ENCODE data around the gene LHFPL3.

LHFPL3 gene

GRCh38 chr7:104367926-104368325, 39.5 kb downstream of the LHFPL3 start:
- in situ Hi-C loops (cut with HindIII; ENCODE audit: low sequenced_read_pairs), result no loop called here

DNA sequence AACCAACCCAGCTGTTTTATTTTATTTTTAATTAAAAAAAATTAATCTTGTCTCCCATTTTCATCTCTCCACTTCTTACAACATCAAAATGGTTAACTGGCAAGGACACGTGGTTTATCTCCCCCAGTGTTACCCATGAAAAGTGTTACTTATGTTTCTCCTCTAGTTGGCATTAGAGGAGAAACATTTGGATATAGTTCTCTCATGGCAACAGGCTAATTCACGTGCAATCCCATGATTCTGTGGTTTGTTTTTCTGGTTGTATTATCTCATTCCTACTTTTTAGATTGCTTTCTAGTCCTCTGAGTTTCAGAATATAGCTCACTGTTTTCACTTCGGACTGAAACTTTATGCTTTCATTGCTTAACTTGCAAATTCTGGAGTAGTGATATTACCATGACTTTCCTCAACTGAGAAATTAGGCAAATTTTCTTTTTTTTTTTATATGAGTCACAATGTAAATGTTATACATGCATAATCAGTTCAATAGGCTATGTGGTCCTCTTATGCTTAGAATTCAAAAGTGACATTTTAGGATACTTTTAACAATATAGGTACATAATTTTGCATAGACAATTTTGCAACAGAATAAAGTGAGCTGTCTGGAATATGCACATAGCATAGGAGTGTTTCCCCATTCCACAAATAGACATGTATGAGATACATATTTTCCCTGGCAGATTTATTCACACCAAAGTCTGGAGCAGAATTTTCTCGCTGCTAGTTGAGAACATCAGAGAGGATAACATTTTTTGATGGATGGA, 43.0 kb downstream of the LHFPL3 start:
- in situ Hi-C loops (cut with HindIII; ENCODE audit: low sequenced_read_pairs), result no loop called here

DNA sequence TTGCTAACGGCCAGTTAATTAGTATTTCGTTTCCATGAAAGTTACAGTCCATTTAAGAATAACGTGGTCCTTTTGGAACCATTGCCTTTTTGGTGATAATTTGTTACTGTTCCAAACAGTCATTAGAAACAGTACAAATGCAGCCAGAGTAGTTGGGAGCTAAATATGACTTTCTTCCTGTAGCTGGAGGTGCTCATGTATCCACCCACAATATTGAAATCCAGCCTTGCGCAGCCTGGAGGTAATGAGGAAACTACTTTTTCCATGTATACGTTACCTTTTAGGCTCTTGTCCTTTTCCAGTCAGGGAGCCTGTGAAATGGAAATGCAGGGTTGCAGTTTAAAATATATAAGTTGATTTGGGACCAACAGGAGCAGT, 43.6 kb downstream of the LHFPL3 start:
- in situ Hi-C loops (cut with HindIII; ENCODE audit: low sequenced_read_pairs), result no loop called here

GRCh38 chr7:104382616-104383015, 54.2 kb downstream of the LHFPL3 start:
- in situ Hi-C loops (cut with HindIII; ENCODE audit: low sequenced_read_pairs), result no loop called here

- in situ Hi-C loops (cut with HindIII; ENCODE audit: low sequenced_read_pairs), result no loop called here
Observed at GRCh38 chr7:104386943-104387342, 58.5 kb downstream of the LHFPL3 start.

DNA sequence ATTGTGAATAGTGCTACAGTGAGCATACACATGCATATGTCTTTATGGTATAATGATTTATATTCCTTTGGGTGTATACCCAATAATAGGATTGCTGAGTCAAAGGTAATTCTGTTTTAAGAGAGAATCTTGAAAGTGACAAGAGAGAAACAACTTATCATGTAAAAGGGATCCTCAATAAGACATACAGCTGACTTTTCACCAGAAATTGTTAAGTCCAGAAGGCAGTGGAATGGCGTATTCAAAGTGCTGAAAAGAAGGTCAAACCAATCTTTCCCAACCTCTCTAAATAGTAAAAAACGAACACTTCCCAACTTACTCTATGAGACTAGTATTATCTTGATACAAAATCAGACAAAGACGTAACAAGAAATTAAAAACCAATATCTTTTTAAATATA, 59.8 kb downstream of the LHFPL3 start:
- in situ Hi-C loops (cut with HindIII; ENCODE audit: low sequenced_read_pairs), result no loop called here

DNA sequence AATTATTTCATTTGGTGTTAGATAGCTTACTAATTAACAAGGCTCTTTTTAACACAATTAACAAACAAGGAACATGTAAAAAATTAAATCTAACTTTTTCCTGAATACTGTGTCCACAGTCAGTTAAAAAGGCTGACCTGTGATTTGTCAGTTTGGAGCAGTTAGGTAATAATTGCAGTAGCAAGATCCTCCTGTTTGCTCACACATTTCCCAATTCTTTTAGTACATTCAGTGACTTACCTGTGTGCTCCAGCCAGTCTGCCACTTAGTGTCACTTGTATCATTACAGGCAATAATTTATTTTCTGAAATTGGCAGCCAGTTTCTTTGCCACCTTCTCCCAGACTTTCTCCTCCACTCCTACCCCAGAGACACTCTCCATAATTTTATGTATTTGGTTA, 66.8 kb downstream of the LHFPL3 start:
- in situ Hi-C loops (cut with HindIII; ENCODE audit: low sequenced_read_pairs), result no loop called here

DNA sequence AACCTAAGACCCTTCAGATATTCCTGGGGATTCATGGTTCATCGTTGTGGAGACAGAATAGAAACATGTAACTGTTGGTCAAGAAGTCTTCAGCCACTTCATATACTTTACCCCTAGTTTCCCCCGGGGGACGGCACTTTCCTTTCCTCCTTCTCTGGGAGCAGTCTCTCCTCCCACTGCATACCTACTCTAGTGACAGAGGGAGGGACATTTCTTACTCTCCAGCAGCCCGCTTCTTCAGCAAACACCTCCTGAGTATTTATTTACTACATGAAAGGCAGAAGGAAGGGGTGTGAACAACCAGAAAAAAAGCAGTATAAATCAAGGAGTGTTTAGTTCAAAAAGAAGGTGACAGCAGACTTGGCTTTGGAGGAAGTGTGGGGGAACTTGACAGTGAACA, 69.0 kb downstream of the LHFPL3 start:
- in situ Hi-C loops (cut with HindIII; ENCODE audit: low sequenced_read_pairs), result no loop called here

GRCh38 chr7:104408371-104408770, 80.0 kb downstream of the LHFPL3 start:
- in situ Hi-C loops (cut with HindIII; ENCODE audit: low sequenced_read_pairs), result no loop called here

- in situ Hi-C loops (cut with HindIII; ENCODE audit: low sequenced_read_pairs), result no loop called here
Observed at GRCh38 chr7:104410742-104411141, 82.3 kb downstream of the LHFPL3 start.

- in situ Hi-C loops (cut with HindIII; ENCODE audit: low sequenced_read_pairs), result no loop called here
Observed at GRCh38 chr7:104412911-104413310, 84.5 kb downstream of the LHFPL3 start.

DNA sequence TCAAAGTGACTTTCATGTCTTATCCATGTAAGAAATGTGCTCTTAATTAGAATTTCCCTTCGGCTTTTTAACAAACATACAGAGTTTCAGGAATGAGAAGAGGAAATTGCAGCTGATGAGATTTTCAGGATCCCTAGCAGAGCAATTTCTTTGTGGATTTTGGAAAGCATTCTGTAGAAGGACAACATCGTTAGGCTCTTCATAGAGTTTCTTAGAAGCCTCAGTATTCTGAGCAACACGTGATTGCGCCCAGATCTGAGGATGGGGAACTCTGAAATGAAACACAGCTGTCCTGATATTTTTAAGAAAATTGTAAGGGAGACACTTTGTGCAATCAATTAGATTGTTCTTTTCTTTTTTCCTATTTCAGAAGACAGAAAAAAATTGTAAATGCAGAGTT, 85.8 kb downstream of the LHFPL3 start:
- in situ Hi-C loops (cut with HindIII; ENCODE audit: low sequenced_read_pairs), result no loop called here

DNA sequence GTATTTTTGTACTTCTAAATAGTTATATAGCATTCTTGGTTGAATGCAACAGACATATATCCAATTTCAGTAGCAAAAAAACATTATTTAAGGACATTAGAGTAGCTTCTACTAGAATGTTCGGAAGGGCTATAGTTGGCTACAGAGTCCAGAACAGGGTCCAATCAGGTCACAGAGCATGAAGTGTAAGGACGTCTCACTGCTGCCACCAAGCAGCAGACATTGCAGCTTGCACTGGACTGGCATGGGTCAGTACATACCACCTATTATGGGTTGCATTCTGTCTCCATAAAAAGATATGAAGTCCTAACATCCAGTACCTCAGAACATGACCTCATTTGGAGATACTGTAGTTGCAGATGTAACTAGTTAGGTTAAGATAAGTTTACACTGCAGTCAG, 87.3 kb downstream of the LHFPL3 start:
- in situ Hi-C loops (cut with HindIII; ENCODE audit: low sequenced_read_pairs), result no loop called here

DNA sequence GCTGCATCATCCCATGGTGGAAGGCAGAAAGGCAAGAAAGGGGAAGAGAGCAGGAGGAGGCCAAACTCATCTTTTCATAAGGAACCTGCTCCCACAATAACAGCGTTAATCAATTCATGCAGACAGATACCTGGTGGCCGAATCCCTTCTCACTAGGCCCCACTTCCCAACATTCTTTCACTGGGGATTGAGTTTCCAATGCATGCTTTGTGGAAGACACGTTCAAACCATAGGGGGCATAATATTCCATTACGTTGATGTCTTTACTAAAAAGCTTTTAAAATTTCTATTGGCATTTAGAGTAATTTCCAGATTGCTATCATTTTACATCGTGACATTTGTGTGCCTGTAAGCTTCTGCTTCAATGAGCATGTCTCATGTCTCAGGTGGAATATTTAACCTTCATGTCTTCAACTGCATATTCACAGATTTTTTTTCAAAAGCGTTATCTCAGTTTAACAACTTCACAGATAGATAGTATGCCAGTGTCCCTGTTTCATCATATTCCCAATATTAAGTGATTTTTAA, 88.5 kb downstream of the LHFPL3 start:
- in situ Hi-C loops (cut with HindIII; ENCODE audit: low sequenced_read_pairs), result no loop called here

- in situ Hi-C loops (cut with HindIII; ENCODE audit: low sequenced_read_pairs), result no loop called here
Observed at GRCh38 chr7:104431930-104432329, 103.5 kb downstream of the LHFPL3 start.

DNA sequence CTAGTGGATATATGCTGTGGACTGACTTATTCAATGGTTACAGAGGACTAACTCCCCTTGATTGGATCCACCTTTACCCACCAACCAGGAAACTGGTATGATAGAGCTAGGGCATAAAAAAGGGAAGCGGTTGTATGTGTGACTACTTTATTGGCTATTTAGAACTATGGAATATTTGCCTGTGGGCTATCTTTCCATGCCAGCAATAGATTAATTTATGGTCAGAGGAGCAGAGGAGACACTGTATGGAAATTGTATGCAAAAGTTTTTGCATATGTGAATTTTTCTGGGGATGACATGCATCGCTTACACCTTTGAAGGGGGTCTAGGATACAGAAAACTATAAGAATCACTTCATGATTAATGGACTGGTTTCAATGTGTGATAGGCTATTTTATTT, 105.7 kb downstream of the LHFPL3 start:
- in situ Hi-C loops (cut with HindIII; ENCODE audit: low sequenced_read_pairs), result no loop called here

DNA sequence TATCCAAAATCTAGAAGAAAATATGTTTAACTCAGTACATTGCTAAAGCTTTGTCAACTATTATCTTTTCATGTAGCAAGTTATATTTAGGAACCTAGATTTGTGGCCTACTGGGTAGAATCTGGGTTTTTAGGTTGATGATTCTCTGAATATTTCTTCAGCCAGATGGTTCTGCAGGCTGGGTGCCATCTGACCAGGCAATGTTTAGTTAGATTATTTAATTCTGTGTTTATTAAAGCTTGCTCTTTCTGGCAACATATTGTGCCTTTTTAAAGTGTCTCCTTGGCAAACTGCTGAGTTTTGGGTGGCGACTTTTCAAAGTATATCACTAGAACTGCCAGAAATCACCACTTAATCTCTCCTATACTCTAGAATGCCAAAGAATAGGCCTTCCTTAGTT, 114.1 kb downstream of the LHFPL3 start:
- in situ Hi-C loops (cut with HindIII; ENCODE audit: low sequenced_read_pairs), result no loop called here

DNA sequence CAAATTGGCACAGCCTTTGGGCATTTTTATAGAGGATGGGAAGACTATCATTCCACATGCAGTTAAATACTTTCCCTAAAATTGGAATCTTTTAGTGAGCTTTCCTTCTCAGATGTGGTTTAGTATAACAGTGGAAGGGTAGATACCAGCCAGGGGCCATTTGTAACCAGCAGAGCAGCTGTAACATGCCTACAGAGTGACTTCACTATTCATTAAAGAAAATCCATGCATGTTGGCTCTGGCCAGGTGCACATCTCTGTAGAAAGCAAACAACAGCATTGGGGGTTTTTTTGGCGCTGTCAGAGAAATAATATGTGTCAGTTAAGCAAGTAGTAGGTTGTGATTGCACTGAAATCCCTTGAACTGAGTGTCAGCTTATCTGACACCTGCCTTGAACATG, 115.6 kb downstream of the LHFPL3 start:
- in situ Hi-C loops (cut with HindIII; ENCODE audit: low sequenced_read_pairs), result no loop called here

GRCh38 chr7:104445393-104445792, 117.0 kb downstream of the LHFPL3 start:
- in situ Hi-C loops (cut with HindIII; ENCODE audit: low sequenced_read_pairs), result no loop called here

GRCh38 chr7:104450861-104451260, 122.5 kb downstream of the LHFPL3 start:
- in situ Hi-C loops (cut with HindIII; ENCODE audit: low sequenced_read_pairs), result no loop called here

DNA sequence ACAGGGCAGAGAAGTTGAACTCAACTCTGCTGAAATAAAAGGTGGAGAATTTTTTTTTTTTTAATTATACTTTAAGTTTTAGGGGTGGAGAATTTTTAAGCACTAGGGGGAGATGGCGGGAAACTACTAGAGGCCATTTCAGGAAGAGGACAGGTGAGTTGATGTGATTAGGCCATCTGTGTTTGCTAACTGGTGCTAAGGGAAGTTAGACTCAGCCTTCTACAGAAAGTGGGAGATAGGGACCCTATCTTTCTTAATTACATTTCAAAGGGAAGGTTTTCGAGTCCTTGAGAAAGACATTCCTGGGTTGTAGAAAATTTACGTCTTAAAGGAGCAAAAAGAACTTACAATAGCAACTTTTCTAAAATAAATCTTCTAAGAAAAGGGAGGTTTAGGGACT, 124.8 kb downstream of the LHFPL3 start:
- in situ Hi-C loops (cut with HindIII; ENCODE audit: low sequenced_read_pairs), result no loop called here

GRCh38 chr7:104458875-104459274, 130.5 kb downstream of the LHFPL3 start:
- in situ Hi-C loops (cut with HindIII; ENCODE audit: low sequenced_read_pairs), result no loop called here

Measured in DLD1 (cell line).